Anterior cingulate cortex (tissue), 58 donors: ENCODE results near the gene EFCC1.

Experiments
- DNase-seq, 58 donors: peaks; one replicate each; lab custom pipeline; 2025; lab: John Stamatoyannopoulos, UW

Gene EFCC1

GRCh38 chr3:129013491-129013891 lies 12.4 kb downstream of the EFCC1 start:
- no peak for DNase-seq

- DNase-seq: peak in 25 of 58 donors; percentile 6 to 80 (median 42)
Measured at GRCh38 chr3:129014148-129014547, 13.0 kb downstream of the EFCC1 start.

GRCh38 chr3:129014793-129015345 lies 13.8 kb downstream of the EFCC1 start:
- no peak for DNase-seq

GRCh38 chr3:129015388-129016105 lies 14.4 kb downstream of the EFCC1 start:
- peak in 3 of 58 donors; percentile 3 to 12 (median 11) for DNase-seq

- peak in 16 of 58 donors; percentile 11 to 50 (median 27) for DNase-seq
Measured at GRCh38 chr3:129016356-129016719, 15.2 kb downstream of the EFCC1 start.

- DNase-seq: no peak
Measured at GRCh38 chr3:129016720-129017483, 15.8 kb downstream of the EFCC1 start.

- no peak for DNase-seq
Measured at GRCh38 chr3:129017484-129017899, 16.4 kb downstream of the EFCC1 start.

GRCh38 chr3:129018271-129018670 lies 17.2 kb downstream of the EFCC1 start:
- no peak for DNase-seq

GRCh38 chr3:129018751-129019150 lies 17.6 kb downstream of the EFCC1 start:
- DNase-seq: no peak

- no peak for DNase-seq
Measured at GRCh38 chr3:129019266-129019665, 18.2 kb downstream of the EFCC1 start.

- DNase-seq: no peak
Measured at GRCh38 chr3:129020691-129021090, 19.6 kb downstream of the EFCC1 start.

- no peak for DNase-seq
Measured at GRCh38 chr3:129021140-129021551, 20.0 kb downstream of the EFCC1 start.

GRCh38 chr3:129022114-129023007 lies 21.3 kb downstream of the EFCC1 start:
- no peak for DNase-seq

- no peak for DNase-seq
Measured at GRCh38 chr3:129023008-129023358, 21.9 kb downstream of the EFCC1 start.

GRCh38 chr3:129023909-129024308 lies 22.8 kb downstream of the EFCC1 start:
- no peak for DNase-seq

- DNase-seq: no peak
Measured at GRCh38 chr3:129025108-129025507, 24.0 kb downstream of the EFCC1 start.

- DNase-seq: peak in 3 of 58 donors; percentile 17 to 21 (median 19)
Measured at GRCh38 chr3:129025691-129026435, 24.8 kb downstream of the EFCC1 start.

GRCh38 chr3:129026728-129027543 lies 25.8 kb downstream of the EFCC1 start:
- DNase-seq: peak in 57 of 58 donors; percentile 12 to 86 (median 71)

GRCh38 chr3:129027544-129027880 lies 26.4 kb downstream of the EFCC1 start:
- DNase-seq: no peak
